Psoas muscle (tissue), 8 donors: ENCODE measurements around the gene MROH7. TPM values are rescaled to one million over a fixed set of nuclear protein-coding genes. Genes with fewer than 3 reads are reported as not detected.

ENCODE experiments used
- ATAC-seq, 4 donors: fragments of 200-7000 bp; cut with Tn5 transposase; one replicate each; pipeline ENCODE4 v1.9.1; 2020; ENCODE audit warnings: moderate library complexity in 3 of 4, mild to moderate bottlenecking in 2 of 4
- DNase-seq, 2 donors: peaks; one replicate each; pipeline ENCODE4 v3.0.0-alpha.2; 2020
- H3K27ac ChIP-seq: fragments of 200-600 bp; one replicate; pipeline ENCODE4 v1.8.0; 2022
- H3K27me3 ChIP-seq, 3 donors: fragments of 200-600 bp in 1 of 3; one replicate each; pipeline versions ENCODE4 v1.6.1 to v1.8.0; 2013 to 2022; ENCODE audit warnings: low read length in 2 of 3, mild to moderate bottlenecking in 2 of 3, moderate library complexity in 1 of 3; ENCODE audit not compliant: insufficient read depth in 3 of 3
- H3K36me3 ChIP-seq, 2 donors: fragments of 200-600 bp in 1 of 2; one replicate each; pipeline versions ENCODE4 v1.6.1 to v1.8.0; 2013 to 2022; ENCODE audit warnings: low read depth in 1 of 2, mild to moderate bottlenecking in 1 of 2, moderate library complexity in 1 of 2; ENCODE audit not compliant: insufficient read depth in 1 of 2
- H3K4me1 ChIP-seq: fragments of 200-600 bp; one replicate; pipeline ENCODE4 v1.8.0; 2022
- H3K4me3 ChIP-seq: fragments of 200-600 bp; one replicate; pipeline ENCODE4 v1.8.0; 2022; ENCODE audit warnings: mild to moderate bottlenecking
- H3K9me3 ChIP-seq: fragments of 200-600 bp; one replicate; pipeline ENCODE4 v1.8.0; 2022
- WGBS, 3 donors: extraction: QIAGEN DNeasy Blood & Tissue Kit; methylation state at CpG; one replicate each; pipeline versions ENCODE4 v1.1.6 to v1.1.7; 2013; 5-methylcytosine and 5-hydroxymethylcytosine counted together
- intact Hi-C, 2 donors: fragments of 100-400 bp; cut with DNase I; formaldehyde crosslinking; loops; one replicate each; pipeline versions ENCODE4 v1.11.0 to v1.14.2; 2022
- polyA plus RNA-seq, 3 donors: library from polyadenylated mRNA; stranded (reverse); fragments of 200-250 nt; gene quantifications; one replicate each; pipeline ENCODE4 v1.2.3, GENCODE V29; 2013
- total RNA-seq, 4 donors: library from RNA; stranded (reverse); fragmentation: NEBNext Ultra II Directional in 2 of 4; extraction: Animal tissue kit (Norgen Biotek cat#: 25700) in 2 of 4; gene quantifications; one replicate each; pipeline versions ENCODE4 v1.2.1 to v1.2.4, GENCODE V29; 2021 to 2023
- TF ChIP-seq, protein P1 (sequence below): fragments of 200-600 bp; IDR thresholded peaks from one replicate; pipeline ENCODE4 v1.8.0; 2022; ENCODE audit warnings: antibody characterized with exemption
- donor health status: healthy with polysubstance abuse.
- donor health status: DM: no; HTN: no; CAD: no; lungs with moderate emphysema.
- donor health status: Bipolar disorder and iron deficiency.
- donor health status: healthy.
- donor health status: DM: yes; HTN: yes; CAD: no.
- donor health status: DM: no; HTN: no; CAD: no.
- donor health status: DM: no; HTN: no; CAD: no.
- donor health status: DM: yes; HTN: yes; CAD: no.

Gene MROH7
- total and polyA plus RNA-seq, 7 donors, result 0.05 to 7.0 (median 1.1) TPM

DNA sequence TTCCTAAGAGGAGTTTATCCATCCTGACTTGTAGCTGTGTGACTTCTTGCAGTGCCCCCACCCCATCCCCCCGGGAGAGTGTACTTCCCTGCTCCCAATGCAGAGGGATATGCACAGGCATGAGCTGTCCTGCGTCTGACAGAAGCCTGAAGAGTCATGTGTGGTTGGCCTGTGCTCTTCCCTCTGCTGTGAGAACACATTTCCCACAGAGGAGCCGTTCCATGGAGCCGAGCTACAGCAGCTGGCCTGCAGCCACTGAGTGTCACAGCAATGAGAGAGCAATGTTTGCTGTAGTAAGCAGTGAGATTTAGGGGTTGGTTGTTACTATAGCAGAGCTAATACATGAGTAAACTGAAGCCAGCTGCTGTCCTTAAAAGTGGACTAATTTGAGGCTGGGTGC, 100.7 kb downstream of the MROH7 start:
- H3K27me3 ChIP-seq, result no peaks in the 10 kb centered on the region
- H3K4me3 ChIP-seq, result no peak overlapping the region
- H3K9me3 ChIP-seq, result no peaks in the 10 kb centered on the region
- intact Hi-C loops, result no loop called here
- ATAC-seq (no peak), DNase-seq (no peak)
- 45 to 58% (median 52%) methylated on average over 4 of the region's 4 CpGs for WGBS, 3 donors
- no peak overlapping the region for H3K27ac ChIP-seq
- peaks cover 0 to 69% of the 10 kb centered on the region in 2 donors for H3K36me3 ChIP-seq
- H3K4me1 ChIP-seq, result no peaks in the 10 kb centered on the region
- TF ChIP-seq, protein P1, sequence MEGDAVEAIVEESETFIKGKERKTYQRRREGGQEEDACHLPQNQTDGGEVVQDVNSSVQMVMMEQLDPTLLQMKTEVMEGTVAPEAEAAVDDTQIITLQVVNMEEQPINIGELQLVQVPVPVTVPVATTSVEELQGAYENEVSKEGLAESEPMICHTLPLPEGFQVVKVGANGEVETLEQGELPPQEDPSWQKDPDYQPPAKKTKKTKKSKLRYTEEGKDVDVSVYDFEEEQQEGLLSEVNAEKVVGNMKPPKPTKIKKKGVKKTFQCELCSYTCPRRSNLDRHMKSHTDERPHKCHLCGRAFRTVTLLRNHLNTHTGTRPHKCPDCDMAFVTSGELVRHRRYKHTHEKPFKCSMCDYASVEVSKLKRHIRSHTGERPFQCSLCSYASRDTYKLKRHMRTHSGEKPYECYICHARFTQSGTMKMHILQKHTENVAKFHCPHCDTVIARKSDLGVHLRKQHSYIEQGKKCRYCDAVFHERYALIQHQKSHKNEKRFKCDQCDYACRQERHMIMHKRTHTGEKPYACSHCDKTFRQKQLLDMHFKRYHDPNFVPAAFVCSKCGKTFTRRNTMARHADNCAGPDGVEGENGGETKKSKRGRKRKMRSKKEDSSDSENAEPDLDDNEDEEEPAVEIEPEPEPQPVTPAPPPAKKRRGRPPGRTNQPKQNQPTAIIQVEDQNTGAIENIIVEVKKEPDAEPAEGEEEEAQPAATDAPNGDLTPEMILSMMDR, result no peak

DNA sequence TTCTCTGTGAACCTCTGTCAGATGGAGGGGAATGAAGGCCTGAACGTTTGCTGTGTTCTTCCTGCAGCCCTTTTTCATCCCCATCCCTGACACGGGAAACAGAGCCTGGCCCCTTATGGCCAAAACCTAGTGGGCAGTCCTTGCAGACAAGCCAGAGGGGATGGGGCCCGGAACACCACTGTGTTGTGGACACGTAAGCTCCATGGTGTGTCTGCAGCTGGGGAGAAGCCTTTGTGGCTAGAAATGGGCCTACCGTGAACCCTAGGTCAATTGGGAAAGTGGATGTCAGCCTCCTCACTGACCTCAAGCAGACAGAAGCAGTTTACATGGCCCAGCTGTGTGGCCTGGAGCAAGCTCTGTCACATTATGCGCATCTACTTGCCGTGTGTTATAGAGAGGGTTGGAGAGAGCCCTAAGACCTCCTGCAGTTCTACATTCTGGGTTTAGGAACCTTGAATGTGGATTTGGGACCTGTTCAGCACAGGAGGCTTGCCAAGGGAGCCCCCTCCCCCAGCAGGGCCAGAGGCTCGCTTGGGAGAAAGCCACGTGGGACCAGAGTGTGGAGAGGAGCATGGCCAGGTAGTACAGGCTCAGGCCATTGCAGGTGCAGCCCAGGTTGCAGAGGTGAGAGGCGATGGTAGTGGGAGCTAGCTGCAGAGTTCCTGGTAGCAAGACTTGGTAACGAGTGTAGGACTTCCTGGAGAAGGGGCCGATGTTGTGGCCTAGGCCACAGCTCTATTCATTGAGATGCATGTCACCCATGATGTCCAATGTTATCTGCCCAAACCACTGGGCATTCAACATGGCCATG, 102.0 kb downstream of the MROH7 start:
- Histone ChIP-seq H3K27me3 (no peaks in the 10 kb centered on the region), H3K4me3 (no peak overlapping the region), H3K36me3 (peaks cover 0 to 55% of the 10 kb centered on the region in 2 donors), H3K9me3 (no peaks in the 10 kb centered on the region), H3K4me1 (no peaks in the 10 kb centered on the region), H3K27ac (no peak overlapping the region)
- ATAC-seq, result peak in 1 of 4 donors; percentile 12
- WGBS, 3 donors, result 76 to 84% (median 79%) methylated on average over 12 of the region's 12 CpGs
- TF ChIP-seq, protein P1, result no peak
- DNase-seq, result no peak
- intact Hi-C loops, result no loop called here

DNA sequence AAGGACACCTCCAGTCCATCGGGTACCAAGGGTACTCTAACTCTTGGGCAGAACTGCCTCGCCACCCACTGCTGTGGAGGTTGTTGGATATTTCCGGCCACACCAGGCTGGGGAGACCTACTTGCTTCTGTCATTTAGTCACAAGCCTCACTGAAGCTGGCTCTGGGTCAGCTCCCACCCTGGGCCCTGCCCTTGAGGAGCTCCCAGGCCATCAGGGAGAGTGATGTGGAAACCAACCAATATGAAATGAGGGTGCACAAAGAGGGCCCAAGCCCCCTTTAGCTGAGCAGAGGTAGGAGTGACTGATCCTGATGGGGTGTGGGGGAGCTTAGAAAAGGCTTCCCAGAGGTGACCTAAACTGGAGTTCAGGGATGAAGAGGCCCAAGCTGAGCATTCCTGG, 103.1 kb downstream of the MROH7 start:
- DNase-seq, result no peak
- Histone ChIP-seq H3K4me3 (no peak overlapping the region), H3K36me3 (peaks cover 0 to 45% of the 10 kb centered on the region in 2 donors), H3K27me3 (no peaks in the 10 kb centered on the region), H3K9me3 (no peaks in the 10 kb centered on the region), H3K27ac (no peak overlapping the region), H3K4me1 (no peaks in the 10 kb centered on the region)
- TF ChIP-seq, protein P1, result no peak
- ATAC-seq, result no peak
- WGBS, 3 donors, result 88 to 92% (median 90%) methylated on average over 3 of the region's 3 CpGs
- intact Hi-C loops, result no loop called here

DNA sequence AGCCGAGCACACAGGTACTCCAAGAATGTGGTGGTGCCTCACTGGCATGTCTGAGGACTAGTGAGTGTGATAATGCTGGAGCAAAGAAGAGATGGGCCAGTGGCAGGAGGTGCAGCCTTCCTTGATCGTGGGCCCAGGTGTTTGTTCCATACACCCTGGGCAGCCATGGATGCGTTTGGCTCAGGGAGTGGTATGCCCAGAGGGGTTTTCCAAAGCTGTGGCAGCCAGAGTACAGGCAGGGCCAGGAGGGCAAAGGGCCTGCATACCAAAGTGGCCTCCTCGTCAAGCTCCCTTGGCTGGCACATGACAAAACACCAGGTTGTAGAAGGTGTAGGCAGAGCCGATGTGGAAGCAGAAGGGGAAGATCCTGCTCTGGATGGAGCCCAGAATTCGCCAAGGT, 103.7 kb downstream of the MROH7 start:
- Histone ChIP-seq H3K36me3 (peaks cover 0 to 39% of the 10 kb centered on the region in 2 donors), H3K4me3 (no peak overlapping the region), H3K27me3 (no peaks in the 10 kb centered on the region), H3K9me3 (no peaks in the 10 kb centered on the region), H3K4me1 (no peaks in the 10 kb centered on the region), H3K27ac (no peak overlapping the region)
- intact Hi-C loops, result no loop called here
- TF ChIP-seq, protein P1, result no peak
- no peak for ATAC-seq
- DNase-seq, result no peak
- WGBS, 3 donors, result 78 to 82% (median 81%) methylated on average over 6 of the region's 6 CpGs

DNA sequence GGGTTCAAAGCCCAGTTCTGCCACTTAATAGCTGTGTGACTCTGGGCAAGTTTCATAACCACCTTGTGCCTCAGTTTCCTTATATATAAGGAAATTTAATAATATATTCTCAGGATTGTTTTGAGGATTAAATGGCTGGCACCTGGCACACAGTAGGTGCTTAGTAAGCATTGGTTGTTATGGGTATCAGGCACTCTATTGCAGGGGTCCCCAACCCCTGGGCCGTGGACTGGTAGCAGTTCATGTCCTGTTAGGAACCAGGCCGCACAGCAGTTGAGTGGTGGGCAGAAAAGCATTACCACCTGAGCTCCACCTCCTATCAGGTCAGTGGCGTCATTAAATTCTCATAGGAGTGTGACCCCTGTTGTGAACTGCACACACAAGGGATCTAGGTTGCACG, 104.3 kb downstream of the MROH7 start:
- ATAC-seq, result no peak
- TF ChIP-seq, protein P1, result no peak
- H3K4me3 ChIP-seq, result no peak overlapping the region
- no peaks in the 10 kb centered on the region for H3K9me3 ChIP-seq
- H3K27ac ChIP-seq, result no peak overlapping the region
- no peak for DNase-seq
- H3K27me3 ChIP-seq, result no peaks in the 10 kb centered on the region
- WGBS, 3 donors, result 93 to 98% (median 94%) methylated on average over 4 of the region's 4 CpGs
- H3K4me1 ChIP-seq, result no peaks in the 10 kb centered on the region
- peaks cover 0 to 33% of the 10 kb centered on the region in 2 donors for H3K36me3 ChIP-seq
- intact Hi-C loops, result no loop called here
